ENCODE results near the gene CCT3. TPM values are rescaled to one million over a fixed set of nuclear protein-coding genes. Genes with fewer than 3 reads are reported as not detected.

CCT3 gene
- total RNA-seq, 1 experiment from 2014 or later, result 619 TPM

DNA sequence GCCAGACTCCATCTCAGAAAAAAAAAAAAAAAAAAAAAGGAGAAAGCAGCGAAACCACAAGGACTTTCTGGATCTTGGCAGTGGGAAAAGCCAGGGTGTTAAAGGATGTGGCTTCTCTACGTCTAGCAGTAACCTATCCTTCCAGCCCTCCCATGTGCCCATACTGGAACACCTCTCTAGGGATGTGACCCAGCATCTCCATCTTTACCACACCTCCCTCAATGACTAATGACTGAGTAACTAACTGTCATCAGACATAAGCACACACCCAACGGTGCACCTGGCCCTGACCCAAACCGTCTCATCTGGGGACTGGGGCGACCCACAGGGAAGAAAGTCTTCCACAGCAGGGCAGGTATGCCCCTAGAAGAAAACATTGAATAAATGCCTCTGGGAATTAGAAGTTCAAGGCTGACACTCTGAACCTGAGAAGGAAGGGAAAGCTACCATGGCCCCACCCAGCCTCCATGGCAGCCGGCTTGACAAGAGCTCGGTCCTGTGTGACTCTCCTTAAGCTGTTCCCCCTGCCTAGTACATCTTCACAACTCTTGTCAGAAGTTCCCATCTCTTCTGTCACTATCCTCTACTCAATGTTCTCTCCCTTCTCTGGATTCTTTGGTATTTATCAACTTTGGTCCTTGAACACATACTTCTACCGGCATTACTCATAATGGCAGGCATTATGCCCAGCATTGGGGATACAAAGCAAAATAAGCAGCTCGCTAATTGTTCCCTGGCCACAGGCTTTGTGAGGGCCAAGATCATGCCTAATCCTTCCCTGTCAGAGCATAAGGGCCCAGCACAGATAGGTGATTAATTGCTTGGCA, 75.4 kb downstream of the CCT3 start:
- H3K27me3 ChIP-seq (ENCODE audit: insufficient read depth, low read length), result no peaks in the 10 kb centered on the region
- ATAC-seq (peak; percentile 79), DNase-seq (ENCODE audit: low read depth, low spot score) (no peak)
- H2AFZ ChIP-seq (ENCODE audit: low read depth, low read length, poor library complexity, severe bottlenecking), result no peak overlapping the region
- POLR2A ChIA-PET, result no interaction called here
- H3K27ac ChIP-seq (ENCODE audit: low read depth, low read length), result 0 out of 2 replicates have a peak overlapping the region, but pooled peaks have one; percentile 10
- H3K36me3 ChIP-seq (ENCODE audit: control insufficient read depth in 1 of 2, insufficient read depth in 2 of 2, low read length in 2 of 2), result peaks cover 71 to 83% of the 10 kb centered on the region in 2 experiments
- no peaks in the 10 kb centered on the region for H3K9me3 ChIP-seq (ENCODE audit: control insufficient read depth in 1 of 2, insufficient read depth in 1 of 2, low read depth in 1 of 2, low read length in 2 of 2)
- H4K20me1 ChIP-seq (ENCODE audit: insufficient read depth), result no peaks in the 10 kb centered on the region; the same call in 1 of the 2 replicates
- no peaks in the 10 kb centered on the region for H3K9me2 ChIP-seq (ENCODE audit: insufficient read depth)
- BruUV-seq (replicated peaks), result no TSS peak
- CTCF ChIA-PET, result no interaction called here
- RAD21 ChIA-PET (ENCODE audit: low non-redundant PET in 1 of 2, low total read pairs in 2 of 2, uncharacterized antibody in 2 of 2, unreplicated experiment in 2 of 2), result no interaction called here
- intact Hi-C loops (cut with micrococcal nuclease), result no loop called here
- peak overlapping the region; percentile 43; the same call in 1 of the 2 replicates for H3K4me2 ChIP-seq (ENCODE audit: low read length)
- H3K4me1 ChIP-seq (ENCODE audit: control insufficient read depth in 1 of 2, insufficient read depth in 2 of 2, low read length in 2 of 2), result peaks cover 0 to 16% of the 10 kb centered on the region in 2 experiments; a peak in 2 of 4 replicates
- no peak overlapping the region for H3K9ac ChIP-seq (ENCODE audit: low read length)
- H3K79me2 ChIP-seq (ENCODE audit: insufficient read depth, low read length), result peaks cover 11% of the 10 kb centered on the region; the same call in 1 of the 2 replicates
- H3K4me3 ChIP-seq (replicated peaks in 1 of 2; ENCODE audit: low read depth in 1 of 2, low read length in 2 of 2), result no peak overlapping the region
- TF ChIP-seq POLR2A (IDR thresholded peaks at IDR 0.05; ENCODE audit: borderline replicate concordance, extremely low read depth, insufficient read depth, insufficient read length) (no peak), RAD21 (IDR thresholded peaks at IDR 0.05; ENCODE audit: low read depth) (no peak), EZH2phosphoT487 (IDR thresholded peaks at IDR 0.05; ENCODE audit: borderline replicate concordance) (no peak), YY1 (IDR thresholded peaks at IDR 0.05; ENCODE audit: extremely low read depth, insufficient replicate concordance, low read depth, low read length) (no peak), CEBPB (IDR thresholded peaks at IDR 0.05; ENCODE audit: low read depth) (no peak), SIN3A (IDR thresholded peaks at IDR 0.05; ENCODE audit: low read depth) (peak; percentile 26; the same call in 1 of the 2 replicates), CBX3 (IDR thresholded peaks at IDR 0.05; ENCODE audit: low read depth) (no peak), TCF7L2 (IDR thresholded peaks at IDR 0.05; ENCODE audit: borderline replicate concordance, extremely low read depth, insufficient read depth, insufficient read length) (no peak), EGR1 (IDR thresholded peaks at IDR 0.05; ENCODE audit: low read depth) (no peak), JUND (IDR thresholded peaks at IDR 0.05) (0 out of 2 replicates have a peak, but pooled peaks have one; percentile 16), POLR2AphosphoS5 (IDR thresholded peaks at IDR 0.05; ENCODE audit: low read depth, low read length) (no peak), ZNF274 (IDR thresholded peaks at IDR 0.05; ENCODE audit: low read depth, low read length) (no peak), ZFX (IDR thresholded peaks at IDR 0.05) (no peak), SRF (IDR thresholded peaks at IDR 0.05; ENCODE audit: low read depth) (no peak)
- TF ChIP-seq, protein P1, sequence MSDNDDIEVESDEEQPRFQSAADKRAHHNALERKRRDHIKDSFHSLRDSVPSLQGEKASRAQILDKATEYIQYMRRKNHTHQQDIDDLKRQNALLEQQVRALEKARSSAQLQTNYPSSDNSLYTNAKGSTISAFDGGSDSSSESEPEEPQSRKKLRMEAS (IDR thresholded peaks at IDR 0.05), result no peak
- TF ChIP-seq, protein P2, sequence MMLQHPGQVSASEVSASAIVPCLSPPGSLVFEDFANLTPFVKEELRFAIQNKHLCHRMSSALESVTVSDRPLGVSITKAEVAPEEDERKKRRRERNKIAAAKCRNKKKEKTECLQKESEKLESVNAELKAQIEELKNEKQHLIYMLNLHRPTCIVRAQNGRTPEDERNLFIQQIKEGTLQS (IDR thresholded peaks at IDR 0.05), result no peak
- TF ChIP-seq, protein P3, sequence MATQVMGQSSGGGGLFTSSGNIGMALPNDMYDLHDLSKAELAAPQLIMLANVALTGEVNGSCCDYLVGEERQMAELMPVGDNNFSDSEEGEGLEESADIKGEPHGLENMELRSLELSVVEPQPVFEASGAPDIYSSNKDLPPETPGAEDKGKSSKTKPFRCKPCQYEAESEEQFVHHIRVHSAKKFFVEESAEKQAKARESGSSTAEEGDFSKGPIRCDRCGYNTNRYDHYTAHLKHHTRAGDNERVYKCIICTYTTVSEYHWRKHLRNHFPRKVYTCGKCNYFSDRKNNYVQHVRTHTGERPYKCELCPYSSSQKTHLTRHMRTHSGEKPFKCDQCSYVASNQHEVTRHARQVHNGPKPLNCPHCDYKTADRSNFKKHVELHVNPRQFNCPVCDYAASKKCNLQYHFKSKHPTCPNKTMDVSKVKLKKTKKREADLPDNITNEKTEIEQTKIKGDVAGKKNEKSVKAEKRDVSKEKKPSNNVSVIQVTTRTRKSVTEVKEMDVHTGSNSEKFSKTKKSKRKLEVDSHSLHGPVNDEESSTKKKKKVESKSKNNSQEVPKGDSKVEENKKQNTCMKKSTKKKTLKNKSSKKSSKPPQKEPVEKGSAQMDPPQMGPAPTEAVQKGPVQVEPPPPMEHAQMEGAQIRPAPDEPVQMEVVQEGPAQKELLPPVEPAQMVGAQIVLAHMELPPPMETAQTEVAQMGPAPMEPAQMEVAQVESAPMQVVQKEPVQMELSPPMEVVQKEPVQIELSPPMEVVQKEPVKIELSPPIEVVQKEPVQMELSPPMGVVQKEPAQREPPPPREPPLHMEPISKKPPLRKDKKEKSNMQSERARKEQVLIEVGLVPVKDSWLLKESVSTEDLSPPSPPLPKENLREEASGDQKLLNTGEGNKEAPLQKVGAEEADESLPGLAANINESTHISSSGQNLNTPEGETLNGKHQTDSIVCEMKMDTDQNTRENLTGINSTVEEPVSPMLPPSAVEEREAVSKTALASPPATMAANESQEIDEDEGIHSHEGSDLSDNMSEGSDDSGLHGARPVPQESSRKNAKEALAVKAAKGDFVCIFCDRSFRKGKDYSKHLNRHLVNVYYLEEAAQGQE (IDR thresholded peaks at IDR 0.05; ENCODE audit: low read depth), result no peak
- TF ChIP-seq, protein P4, sequence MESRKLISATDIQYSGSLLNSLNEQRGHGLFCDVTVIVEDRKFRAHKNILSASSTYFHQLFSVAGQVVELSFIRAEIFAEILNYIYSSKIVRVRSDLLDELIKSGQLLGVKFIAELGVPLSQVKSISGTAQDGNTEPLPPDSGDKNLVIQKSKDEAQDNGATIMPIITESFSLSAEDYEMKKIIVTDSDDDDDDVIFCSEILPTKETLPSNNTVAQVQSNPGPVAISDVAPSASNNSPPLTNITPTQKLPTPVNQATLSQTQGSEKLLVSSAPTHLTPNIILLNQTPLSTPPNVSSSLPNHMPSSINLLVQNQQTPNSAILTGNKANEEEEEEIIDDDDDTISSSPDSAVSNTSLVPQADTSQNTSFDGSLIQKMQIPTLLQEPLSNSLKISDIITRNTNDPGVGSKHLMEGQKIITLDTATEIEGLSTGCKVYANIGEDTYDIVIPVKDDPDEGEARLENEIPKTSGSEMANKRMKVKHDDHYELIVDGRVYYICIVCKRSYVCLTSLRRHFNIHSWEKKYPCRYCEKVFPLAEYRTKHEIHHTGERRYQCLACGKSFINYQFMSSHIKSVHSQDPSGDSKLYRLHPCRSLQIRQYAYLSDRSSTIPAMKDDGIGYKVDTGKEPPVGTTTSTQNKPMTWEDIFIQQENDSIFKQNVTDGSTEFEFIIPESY (IDR thresholded peaks at IDR 0.05; ENCODE audit: extremely low read depth, insufficient replicate concordance, low read length), result no peak
- TF ChIP-seq, protein P5, sequence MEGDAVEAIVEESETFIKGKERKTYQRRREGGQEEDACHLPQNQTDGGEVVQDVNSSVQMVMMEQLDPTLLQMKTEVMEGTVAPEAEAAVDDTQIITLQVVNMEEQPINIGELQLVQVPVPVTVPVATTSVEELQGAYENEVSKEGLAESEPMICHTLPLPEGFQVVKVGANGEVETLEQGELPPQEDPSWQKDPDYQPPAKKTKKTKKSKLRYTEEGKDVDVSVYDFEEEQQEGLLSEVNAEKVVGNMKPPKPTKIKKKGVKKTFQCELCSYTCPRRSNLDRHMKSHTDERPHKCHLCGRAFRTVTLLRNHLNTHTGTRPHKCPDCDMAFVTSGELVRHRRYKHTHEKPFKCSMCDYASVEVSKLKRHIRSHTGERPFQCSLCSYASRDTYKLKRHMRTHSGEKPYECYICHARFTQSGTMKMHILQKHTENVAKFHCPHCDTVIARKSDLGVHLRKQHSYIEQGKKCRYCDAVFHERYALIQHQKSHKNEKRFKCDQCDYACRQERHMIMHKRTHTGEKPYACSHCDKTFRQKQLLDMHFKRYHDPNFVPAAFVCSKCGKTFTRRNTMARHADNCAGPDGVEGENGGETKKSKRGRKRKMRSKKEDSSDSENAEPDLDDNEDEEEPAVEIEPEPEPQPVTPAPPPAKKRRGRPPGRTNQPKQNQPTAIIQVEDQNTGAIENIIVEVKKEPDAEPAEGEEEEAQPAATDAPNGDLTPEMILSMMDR (IDR thresholded peaks at IDR 0.05 in 2 of 3, conservative IDR thresholded peaks at IDR 0.05 in 1 of 3; ENCODE audit: borderline replicate concordance in 1 of 3, insufficient read depth in 1 of 3, low read depth in 2 of 3, low read length in 2 of 3), result no peak

All from HCT116 (cell line).